GM21528 (cell line): ENCODE results near the gene PLAGL1.
"Not testable (repeated sequence)": the region's sequence is repeated elsewhere in the genome, so short reads cannot be mapped to it uniquely, and the experiment has no call there.

Source experiments
- ATAC-seq: cut with Tn5 transposase; IDR thresholded peaks from one replicate; pipeline ENCODE4 v1.9.1; 2021; ENCODE audit warnings: mild to moderate bottlenecking, moderate library complexity; ENCODE audit not compliant: unreplicated experiment, low FRiP score

Gene PLAGL1, protein sequence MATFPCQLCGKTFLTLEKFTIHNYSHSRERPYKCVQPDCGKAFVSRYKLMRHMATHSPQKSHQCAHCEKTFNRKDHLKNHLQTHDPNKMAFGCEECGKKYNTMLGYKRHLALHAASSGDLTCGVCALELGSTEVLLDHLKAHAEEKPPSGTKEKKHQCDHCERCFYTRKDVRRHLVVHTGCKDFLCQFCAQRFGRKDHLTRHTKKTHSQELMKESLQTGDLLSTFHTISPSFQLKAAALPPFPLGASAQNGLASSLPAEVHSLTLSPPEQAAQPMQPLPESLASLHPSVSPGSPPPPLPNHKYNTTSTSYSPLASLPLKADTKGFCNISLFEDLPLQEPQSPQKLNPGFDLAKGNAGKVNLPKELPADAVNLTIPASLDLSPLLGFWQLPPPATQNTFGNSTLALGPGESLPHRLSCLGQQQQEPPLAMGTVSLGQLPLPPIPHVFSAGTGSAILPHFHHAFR

DNA sequence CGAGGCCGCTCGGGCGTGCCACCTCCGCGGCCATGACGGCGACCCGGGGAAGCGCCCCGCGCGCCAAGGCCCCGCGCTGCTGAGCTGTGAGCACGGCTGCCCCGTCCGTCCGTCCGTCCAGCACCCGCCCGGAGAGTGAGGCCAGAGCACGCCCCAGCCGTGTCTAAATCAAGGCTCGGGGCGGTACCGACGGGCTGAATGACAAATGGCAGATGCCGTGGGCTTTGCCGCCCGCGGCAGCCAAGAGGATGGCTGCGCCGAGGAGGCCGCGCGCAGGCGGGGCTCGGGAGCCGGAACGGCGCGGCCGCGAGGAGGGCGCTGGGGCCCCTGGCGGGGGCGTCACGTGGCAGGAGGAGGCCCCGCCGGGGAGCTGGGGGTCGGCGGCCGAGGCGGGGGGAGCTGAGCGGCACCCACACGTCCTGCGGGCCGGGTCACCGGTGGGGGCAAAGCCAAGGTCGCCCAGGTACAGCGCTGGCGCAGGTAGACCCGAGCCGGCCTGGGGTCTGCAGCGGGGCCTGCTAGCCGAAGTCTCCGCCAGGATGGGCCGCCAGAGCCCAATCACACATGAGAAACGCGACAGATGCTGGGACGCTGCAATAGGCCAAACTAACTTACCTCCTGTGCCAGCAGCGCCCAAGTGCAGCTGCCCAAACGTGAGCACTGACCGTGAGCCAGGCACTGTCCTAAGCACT lies at the start of gene PLAGL1:
Gene PLAGL1 (minus strand): TSS at position 140 of the 692 bp plus-strand sequence. CDS start 60,123 bp downstream, outside the sequence.
- ATAC-seq = peak; percentile 75

DNA sequence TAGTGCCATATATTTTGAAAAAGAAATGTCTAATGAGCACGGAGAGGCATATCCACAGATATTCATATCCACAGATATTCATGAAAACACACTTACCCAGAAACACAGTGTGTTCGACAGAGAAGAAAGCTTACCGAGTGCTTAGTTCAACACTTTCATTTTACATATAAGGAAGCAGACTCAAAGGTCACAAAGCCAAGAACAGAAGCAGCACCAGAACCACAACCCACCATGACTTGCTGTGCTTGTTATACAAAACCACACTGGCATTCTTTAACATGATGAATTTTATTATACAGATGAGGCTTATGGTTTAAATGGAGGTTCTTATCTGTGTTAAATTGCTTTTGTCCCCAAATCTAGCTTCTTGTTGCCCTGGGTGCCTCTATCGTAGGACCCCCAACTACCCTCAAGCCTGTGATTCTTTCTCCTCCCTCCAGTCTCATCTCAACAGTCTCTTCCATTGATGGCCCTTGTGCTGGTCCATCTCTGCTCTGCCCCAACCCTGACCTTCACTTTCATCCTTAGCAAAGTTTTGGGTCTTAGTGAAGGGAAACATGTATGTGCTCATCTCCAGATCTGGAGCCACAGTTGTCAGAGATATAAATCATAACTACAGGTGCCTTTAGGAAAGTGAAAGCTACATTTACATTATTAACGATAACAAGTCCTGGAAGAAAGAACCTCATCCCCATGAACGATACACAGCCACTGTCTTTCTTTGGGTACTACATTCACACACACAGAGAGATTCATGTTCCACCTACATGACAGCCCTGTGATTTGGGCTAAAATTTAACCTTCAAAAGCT lies 47.3 kb upstream of the PLAGL1 start:
- peak; percentile 89 for ATAC-seq

DNA sequence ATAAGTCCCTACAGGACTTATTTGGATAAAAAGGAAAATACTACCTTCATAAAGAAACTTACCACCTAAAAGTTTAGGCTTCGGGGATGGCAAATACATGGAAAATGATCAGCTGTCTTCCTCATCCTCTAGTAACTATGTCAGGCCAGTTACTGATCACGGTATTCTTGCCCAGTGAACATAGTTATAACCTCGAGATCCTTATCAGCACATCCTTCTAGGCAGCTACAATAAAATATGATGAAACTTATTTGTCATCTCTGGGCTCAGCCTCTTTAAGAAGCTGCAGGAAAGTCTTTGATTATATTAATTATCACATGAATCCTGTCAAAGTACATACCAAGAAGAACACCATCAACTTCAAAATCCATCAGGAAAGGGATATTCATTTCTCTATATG lies 45.5 kb upstream of the PLAGL1 start:
- ATAC-seq = no peak

DNA sequence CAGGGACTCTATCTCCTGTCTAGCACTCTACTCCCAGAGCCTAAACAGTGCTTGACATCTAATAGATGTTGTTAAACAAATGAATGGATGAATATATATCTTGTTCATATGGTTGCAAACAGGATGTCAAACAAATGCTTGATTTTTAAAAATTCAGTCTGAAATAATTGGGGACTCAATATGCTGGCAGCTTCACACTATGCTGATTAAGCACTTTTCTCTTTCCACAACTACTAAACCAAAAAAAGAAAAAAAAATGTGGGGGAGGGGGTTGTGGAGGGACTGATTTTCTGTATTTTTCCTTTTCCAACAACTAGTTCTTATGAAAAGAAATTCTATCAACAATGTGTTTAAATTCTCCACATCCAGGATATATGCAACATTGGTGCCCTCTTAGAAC lies 44.4 kb upstream of the PLAGL1 start:
- ATAC-seq = no peak

DNA sequence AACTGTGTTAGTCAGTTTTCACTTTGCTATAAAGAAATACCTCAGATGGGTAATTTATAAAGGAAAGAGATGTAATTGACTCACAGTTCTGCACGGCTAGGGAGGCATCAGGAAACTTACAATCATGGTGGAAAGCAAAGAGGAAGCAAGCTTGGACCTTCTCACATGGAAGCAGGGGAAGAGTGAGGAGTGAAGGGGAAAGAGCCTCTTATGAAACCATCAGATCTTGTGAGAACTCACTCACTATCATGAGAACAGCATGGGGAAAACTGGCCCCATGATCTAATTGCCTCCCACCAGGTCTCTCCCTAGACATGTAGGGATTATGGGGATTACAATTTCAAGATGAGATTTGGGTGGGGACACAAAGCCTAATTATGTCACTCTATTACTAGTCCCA lies 41.3 kb upstream of the PLAGL1 start:
- no peak for ATAC-seq

DNA sequence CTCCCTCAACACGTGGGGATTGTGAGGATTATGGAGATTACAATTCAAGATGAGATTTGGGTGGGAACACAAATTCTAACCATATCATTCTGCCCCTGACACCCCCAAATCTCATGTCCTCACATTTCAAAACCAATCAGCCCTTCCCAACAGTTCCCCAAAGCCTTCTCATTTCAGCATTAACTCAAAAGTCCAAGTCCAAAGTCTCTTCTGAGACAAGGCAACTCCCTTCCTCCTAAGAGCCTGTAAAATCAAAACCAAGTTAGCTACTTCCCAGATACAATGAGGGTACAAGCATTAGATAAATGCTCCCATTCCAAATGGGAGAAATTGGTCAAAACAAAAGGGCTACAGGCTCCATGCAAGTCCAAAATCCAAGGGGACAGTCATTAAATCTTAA lies 39.6 kb upstream of the PLAGL1 start:
- ATAC-seq = no peak

DNA sequence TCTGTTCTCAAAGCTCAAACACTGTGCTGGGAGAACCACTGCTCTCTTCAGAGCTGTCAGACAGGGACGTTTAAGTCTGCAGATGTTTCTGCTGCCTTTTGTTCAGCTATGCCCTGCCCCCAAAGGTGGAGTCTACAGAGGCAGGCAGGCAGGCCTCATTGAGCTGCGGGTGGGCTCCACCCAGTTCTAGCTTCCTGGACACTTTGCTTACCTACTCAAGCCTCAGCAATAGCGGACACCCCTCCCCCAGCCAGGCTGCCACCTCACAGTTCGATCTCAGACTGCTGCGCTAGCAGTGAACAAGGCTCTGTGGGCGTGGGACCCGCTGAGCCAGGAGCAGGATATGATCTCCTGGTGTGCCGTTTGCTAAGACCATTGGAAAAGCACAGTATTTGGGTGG lies 38.6 kb upstream of the PLAGL1 start:
- ATAC-seq = not testable (repeated sequence)

DNA sequence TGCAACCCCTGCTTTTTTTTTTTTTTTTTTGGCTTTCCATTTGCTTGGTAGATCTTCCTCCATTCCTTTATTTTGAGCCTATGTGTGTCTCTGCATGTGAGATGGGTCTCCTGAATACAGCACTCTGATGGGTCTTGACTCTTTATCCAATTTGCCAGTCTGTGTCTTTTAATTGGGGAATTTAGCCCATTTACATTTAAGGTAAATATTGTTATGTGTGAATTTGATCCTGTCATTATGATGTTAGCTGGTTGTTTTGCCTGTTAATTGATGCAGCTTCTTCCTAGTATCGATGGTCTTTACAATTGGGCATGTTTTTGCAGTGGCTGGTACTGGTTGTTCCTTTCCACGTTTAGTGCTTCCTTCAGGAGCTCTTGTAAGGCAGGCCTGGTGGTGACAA lies 36.9 kb upstream of the PLAGL1 start:
- ATAC-seq = not testable (repeated sequence)

DNA sequence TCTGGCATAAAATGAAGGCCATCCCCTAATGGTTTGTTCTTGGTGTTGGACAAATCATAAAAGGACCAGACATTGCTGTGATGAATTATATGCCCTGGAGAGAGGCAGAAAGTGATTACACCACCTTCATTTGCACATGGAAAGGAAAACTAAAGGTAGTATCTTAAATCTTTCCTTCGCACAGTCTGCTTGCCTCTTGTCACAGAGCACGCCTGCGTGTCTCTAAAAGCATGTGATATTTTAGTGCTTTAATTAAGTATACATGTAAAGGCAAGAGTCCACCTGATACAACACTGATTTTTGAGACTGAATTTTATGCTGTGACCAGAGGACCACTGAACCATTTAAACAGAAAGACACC lies 28.8 kb upstream of the PLAGL1 start:
- ATAC-seq = no peak

DNA sequence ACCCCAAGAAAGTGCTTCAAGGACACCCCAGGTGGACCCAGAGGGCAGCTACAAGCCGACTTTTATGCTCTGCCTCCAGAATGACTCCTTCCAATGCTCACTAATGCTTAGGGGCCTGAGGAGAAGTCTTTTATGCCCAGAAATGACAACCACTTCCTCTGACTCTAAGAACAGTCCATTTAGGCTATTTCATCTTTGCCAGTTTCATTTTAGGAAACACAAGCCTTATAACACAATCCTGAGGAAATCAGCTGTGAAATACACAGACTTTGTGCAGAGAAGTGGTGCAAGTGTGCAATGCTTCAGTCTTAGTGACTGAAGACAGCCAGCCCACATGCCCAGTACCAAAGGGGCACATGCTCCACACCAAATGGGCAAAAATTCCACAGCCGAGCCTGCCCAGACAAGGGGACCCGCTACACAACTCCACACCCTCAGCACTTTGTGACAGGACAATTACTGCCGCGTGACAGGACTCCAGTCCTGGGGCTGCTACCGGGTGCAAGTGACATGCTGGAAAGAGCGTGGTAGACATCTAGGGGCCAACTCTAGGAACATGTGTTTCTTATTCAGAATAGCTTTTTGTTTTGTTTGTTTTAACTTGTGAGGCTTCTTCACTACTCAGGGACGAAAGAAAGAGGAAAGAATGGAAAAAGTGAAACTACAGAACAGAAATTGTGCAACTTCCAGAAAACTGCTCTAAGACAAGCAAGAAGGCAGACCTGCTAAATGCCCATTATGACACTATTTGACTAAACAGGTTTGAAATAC lies 28.2 kb upstream of the PLAGL1 start:
- ATAC-seq = peak; percentile 73

DNA sequence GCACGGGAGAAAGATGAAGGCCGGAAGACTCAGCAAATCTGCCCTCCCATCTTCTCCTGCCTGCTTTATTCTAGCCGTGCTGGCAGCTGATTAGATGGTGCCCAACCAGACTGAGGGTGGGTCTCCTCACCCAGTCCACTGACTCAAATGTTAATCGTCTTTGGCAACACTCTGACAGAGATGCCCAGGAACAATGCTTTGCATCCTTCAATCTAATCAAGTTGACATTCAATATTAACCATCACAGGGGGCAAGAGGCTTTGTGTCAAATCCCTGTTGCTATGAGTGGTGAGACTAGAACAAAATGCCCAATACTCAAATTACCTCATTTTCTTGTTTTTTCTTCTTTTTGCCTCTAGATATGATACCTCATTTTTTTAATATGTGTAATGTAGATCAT lies 27.4 kb upstream of the PLAGL1 start:
- no peak for ATAC-seq

DNA sequence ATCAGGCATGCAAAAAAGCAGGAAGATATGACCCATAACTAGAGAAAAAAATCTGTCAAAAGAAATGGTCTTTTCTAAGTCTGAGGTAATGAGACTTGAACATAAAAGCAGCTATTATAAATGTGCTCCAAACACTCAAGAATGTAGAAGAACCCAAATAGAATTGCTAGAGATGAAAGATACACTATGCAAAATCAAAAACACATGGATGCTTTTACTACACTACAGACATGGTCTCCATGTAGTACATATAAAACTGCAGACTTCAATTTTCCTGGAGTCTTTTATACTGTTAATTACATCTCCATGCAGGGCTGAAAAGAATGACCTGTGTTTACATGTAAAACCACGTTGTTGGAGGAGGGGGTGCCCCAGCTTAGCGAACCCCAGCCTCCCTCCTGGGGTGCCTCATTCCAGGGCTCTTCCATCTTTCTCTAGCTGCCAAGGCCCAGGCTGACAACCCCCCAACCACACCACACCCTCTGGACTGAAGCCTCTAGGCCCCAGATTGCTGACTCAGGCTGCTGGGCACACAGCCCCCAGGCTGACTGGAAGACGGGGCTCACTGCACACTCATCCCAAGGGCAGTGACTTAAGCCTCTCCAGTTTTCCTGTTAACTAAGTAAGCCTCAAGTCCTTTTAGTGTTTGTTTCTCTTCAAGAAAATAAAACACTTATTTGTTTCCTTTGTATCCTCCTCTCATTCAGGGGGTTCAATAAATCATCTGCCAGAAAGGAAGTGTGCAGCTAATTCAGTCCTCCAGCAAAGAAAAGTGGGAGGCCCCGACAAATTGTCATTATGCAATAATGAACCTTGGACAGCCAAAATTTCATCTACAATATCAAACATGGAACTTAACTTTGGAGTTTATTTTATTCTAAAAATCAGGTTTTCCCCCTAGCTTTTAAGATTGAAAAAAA lies 26.0 kb upstream of the PLAGL1 start:
- ATAC-seq = no peak

DNA sequence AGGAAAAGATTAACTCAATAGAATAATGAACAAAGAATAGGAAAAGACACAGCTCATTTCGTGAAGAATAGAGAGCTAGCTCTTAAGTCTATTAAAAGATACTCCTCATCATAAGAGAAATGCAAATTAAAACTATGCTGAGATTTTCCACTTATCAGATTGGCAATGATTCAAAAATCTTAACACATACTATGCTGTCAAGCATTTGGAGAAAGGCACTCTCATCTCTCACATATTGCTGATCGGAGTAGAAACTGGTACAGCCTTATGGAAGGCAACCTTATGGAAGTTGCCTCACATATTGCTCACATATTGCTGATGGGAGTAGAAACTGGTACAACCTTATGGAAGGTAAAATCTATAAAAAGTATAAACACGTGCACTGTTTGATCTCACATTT lies 21.4 kb upstream of the PLAGL1 start:
- no peak for ATAC-seq

DNA sequence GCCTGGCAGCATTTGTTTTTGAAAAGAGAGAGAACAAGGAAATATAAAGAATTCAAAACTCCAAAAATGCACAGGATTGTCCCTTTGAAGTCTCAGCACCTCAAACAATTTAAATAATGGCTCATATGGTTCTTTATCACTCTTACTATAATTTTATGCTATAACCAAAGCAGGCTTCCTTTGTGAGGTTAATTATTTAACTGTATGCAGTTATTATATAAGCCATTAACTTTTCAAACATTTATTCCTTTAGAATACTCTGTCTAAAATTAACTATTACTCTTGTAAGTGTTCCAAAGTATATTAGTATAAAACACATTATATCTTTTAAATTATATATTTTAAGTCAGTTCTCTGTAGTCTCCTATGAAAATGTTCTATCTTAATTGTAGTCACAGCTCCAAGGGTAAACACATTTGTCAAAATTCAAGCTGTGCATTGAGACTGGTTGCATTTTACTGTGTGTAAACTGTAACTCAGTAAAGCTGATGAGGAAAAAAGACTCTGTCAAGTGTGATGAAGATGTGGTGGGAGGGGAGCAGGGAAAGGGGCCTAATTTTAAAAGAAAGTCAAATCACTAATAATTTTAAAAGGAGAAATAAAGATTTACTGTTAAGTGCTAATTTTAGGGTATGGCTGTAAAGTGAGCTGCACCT lies 20.0 kb upstream of the PLAGL1 start:
- no peak for ATAC-seq

DNA sequence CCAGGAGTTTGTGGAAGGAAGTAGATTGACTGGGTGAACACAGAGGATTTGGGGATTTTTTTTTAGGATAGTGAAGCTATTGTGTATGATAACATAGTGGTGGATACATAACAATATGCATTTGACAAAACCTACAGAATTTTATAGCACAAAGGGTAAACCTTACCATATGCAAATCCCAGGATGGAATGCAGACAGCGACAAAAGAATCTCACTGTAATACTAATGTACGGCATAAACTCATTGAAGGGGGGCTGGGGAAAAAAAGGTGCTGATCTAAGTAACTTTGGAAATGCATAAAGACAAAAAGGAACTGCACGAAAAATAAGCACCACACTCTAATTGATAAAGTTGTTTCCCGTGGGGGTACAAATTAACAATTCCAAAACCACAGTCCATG lies 15.2 kb upstream of the PLAGL1 start:
- ATAC-seq = no peak

DNA sequence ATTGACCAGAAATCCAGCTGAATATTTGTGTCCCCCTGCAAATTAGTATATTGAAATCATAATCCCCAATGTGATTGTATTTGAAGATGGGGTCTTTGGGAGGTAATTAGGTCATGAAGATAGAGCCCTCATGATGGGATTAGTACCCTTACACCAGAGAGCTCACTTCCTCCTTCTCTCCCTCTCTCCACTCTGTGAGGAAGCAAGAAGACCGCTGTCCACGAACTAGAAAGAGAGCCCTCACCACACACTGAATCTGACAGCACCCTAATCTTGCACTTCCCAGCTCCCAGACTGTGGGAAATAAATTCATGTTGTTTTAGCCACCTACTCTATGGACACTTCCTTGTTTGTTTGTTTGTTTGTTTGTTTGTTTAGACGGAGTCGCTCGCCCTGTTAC lies 11.9 kb upstream of the PLAGL1 start:
- no peak for ATAC-seq

DNA sequence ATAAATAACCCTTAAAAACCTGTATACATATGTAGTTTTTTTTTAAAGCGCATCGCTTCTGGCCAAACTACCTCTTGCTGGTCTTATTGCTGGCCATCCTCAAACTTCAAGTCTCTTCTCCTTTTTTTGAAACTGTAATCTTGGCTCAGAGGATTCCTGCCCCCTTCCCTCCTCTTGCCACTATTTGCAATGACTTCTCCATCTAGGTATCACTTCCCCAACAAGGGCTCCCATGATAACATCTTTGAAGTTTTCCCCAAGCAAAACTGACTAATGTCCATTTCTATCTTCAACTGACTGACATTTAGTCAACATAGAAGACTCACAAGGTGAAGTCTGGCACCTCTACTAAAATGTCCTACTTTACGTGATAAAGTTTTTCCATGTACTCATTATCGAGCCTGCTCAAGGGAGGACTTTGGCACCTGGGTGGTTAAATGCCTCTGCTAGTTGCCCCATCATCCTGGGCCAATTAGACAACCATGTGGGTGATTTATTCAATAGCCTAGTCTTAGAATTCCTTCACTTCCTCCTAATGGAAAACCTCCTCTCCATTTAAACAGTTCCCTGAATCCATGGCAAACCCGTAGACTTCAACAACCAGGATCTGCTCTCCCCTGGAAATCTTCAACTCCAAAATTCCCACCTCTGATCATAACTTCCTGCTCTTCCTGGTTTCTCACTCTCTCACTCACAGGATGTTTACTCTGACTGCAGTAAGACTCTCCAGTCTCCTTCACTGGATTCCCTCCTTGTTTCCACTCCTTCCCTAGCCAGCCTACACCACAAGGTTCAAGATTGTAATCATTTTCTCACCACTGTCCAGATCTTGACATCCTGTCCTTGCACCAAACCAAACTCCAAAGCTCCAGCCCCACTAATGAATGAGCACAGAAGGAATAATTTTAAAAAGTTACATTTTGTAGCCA lies 9.4 kb upstream of the PLAGL1 start:
- ATAC-seq = no peak

DNA sequence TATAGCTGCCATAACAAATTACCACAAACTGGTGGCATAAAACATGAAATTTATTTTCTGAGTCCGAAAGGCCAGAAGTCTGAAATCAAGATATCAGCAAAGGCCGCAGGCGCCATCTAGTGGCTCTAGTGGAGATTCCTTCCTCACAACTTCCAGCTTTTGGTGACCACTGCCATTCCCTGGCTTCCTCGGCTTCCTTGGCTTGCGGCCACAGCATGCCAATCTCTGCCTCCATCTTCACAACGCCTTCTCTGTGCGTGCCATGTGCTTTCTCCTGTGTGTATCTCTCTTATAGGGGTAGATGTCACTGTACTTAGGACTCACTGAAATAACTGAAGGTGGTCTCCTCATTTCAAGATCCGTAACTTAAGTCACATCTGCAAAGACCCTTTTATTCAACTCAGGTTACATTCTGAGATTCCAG lies 5.4 kb upstream of the PLAGL1 start:
- ATAC-seq = no peak
